Measurements from ENCODE around the gene COQ10A. TPM values are rescaled to one million over a fixed set of nuclear protein-coding genes. Genes with fewer than 3 reads are reported as not detected.
A peak's percentile ranks its signal among the peaks of the same experiment; 100 is the strongest.
"Not testable (repeated sequence)": the region's sequence is repeated elsewhere in the genome, so short reads cannot be mapped to it uniquely, and the experiment has no call there.

COQ10A gene
- total RNA-seq, 1 donor = 12.5 TPM

- no peak overlapping the region for H3K4me3 ChIP-seq (ENCODE audit: low read depth, low read length)
- no peak for TF ChIP-seq CTCF (IDR thresholded peaks at IDR 0.05; ENCODE audit: insufficient read depth, low read depth, low read length)
- no peak for DNase-seq (ENCODE audit: low read depth)
These were observed 6.4 kb upstream of the COQ10A start for GRCh38 chr12:56260380-56260779.

DNA sequence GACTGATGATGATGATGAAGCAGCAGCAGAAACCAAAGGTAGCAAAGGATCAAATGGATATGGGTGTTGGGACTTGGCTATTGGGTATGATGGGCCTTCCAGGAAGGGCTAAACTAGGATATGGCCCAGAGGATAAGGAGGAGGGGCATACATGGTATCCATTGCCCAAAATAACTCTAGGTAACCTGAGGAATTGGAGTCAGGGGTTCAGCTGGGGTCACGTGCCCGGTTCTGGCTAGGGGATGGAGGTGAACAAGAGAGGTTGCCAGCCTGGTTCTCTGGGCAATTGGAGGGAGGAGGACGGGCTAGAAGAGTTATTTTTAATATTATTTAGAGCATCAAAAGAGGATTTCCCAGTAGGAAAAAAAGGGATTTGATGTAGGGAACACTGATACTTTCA is 5.8 kb upstream of the COQ10A start:
- H3K4me3 ChIP-seq (ENCODE audit: low read depth, low read length) = no peak overlapping the region
- DNase-seq (ENCODE audit: low read depth) = no peak
- no peak for TF ChIP-seq CTCF (IDR thresholded peaks at IDR 0.05; ENCODE audit: insufficient read depth, low read depth, low read length)

DNA sequence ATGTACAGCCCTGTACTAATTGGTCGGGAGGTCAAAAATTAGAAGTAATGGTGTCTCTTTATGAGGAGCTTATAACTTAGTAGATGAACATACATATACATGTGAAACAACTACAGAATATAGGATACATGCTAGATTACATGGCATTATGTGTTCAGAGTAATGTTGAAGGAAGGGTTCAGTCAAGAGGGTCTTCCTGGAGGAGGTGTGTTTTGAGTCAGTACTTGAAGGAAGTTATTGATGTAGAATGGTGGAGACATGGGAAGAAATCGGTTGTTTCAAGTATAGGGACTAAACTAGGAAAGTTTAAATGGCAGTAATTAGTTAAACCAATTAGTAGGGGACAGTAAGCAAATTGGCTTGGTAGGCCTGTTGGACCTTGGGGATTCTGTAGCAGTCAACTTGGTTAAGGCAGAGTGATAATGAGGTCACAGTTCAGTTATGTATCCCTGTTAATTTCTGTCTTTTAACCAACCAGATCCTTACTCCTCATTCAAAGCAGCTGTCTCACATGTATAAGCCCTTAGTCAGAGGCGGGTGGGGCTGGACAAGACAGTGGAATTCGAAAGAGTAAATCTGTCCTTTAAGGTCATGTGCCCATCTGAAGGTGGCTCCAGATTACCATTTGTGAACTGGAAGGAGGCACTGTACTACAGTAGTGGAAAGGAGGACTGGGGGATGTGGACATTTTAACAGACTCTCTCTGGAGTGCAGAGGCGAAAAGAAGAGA is 5.1 kb upstream of the COQ10A start:
- DNase-seq (ENCODE audit: low read depth) = peak; percentile 74
- TF ChIP-seq CTCF (IDR thresholded peaks at IDR 0.05; ENCODE audit: insufficient read depth, low read depth, low read length) = no peak
- no peak overlapping the region for H3K4me3 ChIP-seq (ENCODE audit: low read depth, low read length)

- H3K4me3 ChIP-seq (ENCODE audit: low read depth, low read length); DNase-seq (ENCODE audit: low read depth): not testable (repeated sequence)
These were observed 3.8 kb upstream of the COQ10A start for GRCh38 chr12:56262955-56263354.

- peak overlapping the region; percentile 70 for H3K4me3 ChIP-seq (ENCODE audit: low read depth, low read length)
- peak; percentile 15 for DNase-seq (ENCODE audit: low read depth)
These were observed 562 bp upstream of the COQ10A start for GRCh38 chr12:56266068-56266692.

DNA sequence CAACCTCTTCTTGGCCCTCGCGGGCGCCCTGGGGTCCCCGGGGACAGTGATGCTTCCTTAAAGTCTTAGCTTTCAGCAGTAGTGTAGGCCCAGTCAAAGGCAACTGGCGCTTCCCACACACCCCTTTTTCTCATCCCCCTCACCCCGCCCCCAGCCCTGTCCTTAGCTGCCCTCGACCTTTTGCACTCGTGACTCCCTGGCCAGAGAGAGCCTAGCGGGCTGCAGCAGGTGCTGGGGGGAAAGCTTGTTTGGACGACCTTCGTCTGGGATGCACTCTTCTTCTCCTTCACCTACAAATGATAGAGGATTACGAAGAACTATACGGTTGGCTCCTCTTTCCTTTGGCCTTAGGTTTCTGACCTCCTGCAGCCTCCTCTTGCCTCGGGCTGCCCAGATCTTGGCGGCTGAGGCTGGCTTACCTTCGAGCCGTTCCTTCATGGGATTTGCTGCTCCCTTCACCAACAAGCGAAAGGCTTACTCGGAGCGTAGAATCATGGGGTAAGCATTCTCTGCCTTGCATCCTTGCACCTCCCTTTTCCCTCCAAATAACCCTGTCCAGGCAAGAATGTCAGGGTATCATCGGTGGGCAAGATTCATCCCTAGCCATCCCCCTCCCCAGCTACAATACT is 815 bp downstream of the COQ10A start:
- DNase-seq (ENCODE audit: low read depth) = no peak
- TF ChIP-seq CTCF (IDR thresholded peaks at IDR 0.05; ENCODE audit: insufficient read depth, low read depth, low read length) = no peak
- H3K4me3 ChIP-seq (ENCODE audit: low read depth, low read length) = peak overlapping the region; percentile 70

GRCh38 chr12:56271031-56271430 is 4.3 kb downstream of the COQ10A start:
- TF ChIP-seq CTCF (IDR thresholded peaks at IDR 0.05; ENCODE audit: insufficient read depth, low read depth, low read length) = peak; percentile 60
- DNase-seq (ENCODE audit: low read depth) = peak; percentile 17

GRCh38 chr12:56272468-56272867 is 5.7 kb downstream of the COQ10A start:
- not testable (repeated sequence) for H3K4me3 ChIP-seq (ENCODE audit: low read depth, low read length); DNase-seq (ENCODE audit: low read depth)

More at GRCh38 chr12:56271031-56271430, 4.3 kb downstream of the COQ10A start:
- no peak overlapping the region for H3K4me3 ChIP-seq (ENCODE audit: low read depth, low read length)

Measured in fibroblast of villous mesenchyme (primary cell).